Endodermal cell (in vitro differentiated cells): Measurements from ENCODE around the gene TALDO1. TPM values are rescaled to one million over a fixed set of nuclear protein-coding genes. Genes with fewer than 3 reads are reported as not detected.

Experiments used
- DNase-seq: peaks from one replicate; pipeline ENCODE4 v3.0.0-alpha.2; 2017
- H3K27ac ChIP-seq: 2 replicates; pipeline ENCODE4 v1.5.1; 2013; ENCODE audit warnings: mild to moderate bottlenecking, low read depth, low read length, moderate library complexity
- H3K27me3 ChIP-seq: 2 replicates; pipeline ENCODE4 v1.6.1; 2013; ENCODE audit warnings: mild to moderate bottlenecking, low read length, moderate library complexity; ENCODE audit not compliant: insufficient read depth, control insufficient read depth, poor library complexity, severe bottlenecking
- H3K36me3 ChIP-seq: 2 replicates; pipeline ENCODE4 v1.7.0; 2013; ENCODE audit warnings: mild to moderate bottlenecking, low read length, moderate library complexity; ENCODE audit not compliant: control insufficient read depth, insufficient read depth
- H3K4me1 ChIP-seq: one replicate; pipeline ENCODE4 v1.7.0; 2013; ENCODE audit warnings: low read length; ENCODE audit not compliant: control insufficient read depth, insufficient read depth
- H3K4me3 ChIP-seq: 2 replicates; pipeline ENCODE4 v1.5.1; 2013; ENCODE audit warnings: mild to moderate bottlenecking, low read length, moderate library complexity
- H3K9ac ChIP-seq: 2 replicates; pipeline ENCODE4 v1.6.1; 2013; ENCODE audit warnings: mild to moderate bottlenecking, low read length, moderate library complexity; ENCODE audit not compliant: poor library complexity, severe bottlenecking; ENCODE audit errors: extremely low read depth
- H3K9me3 ChIP-seq: 2 replicates; pipeline ENCODE4 v1.6.1; 2013; ENCODE audit warnings: mild to moderate bottlenecking, low read length, moderate library complexity; ENCODE audit not compliant: control insufficient read depth
- H3K27ac Mint-ChIP-seq: 2 replicates; pipeline ENCODE4 v1.8.0; 2020; ENCODE audit warnings: mixed read lengths
- H3K27me3 Mint-ChIP-seq: 2 replicates; pipeline ENCODE4 v1.8.0; 2021; ENCODE audit warnings: mild to moderate bottlenecking, mixed read lengths; ENCODE audit not compliant: insufficient read depth
- H3K36me3 Mint-ChIP-seq: 2 replicates; pipeline ENCODE4 v1.8.0; 2020; ENCODE audit warnings: low read depth, mixed read lengths
- H3K4me1 Mint-ChIP-seq: 2 replicates; pipeline ENCODE4 v1.8.0; 2020; ENCODE audit warnings: mixed read lengths
- H3K4me3 Mint-ChIP-seq: 2 replicates; pipeline ENCODE4 v1.8.0; 2020; ENCODE audit warnings: mild to moderate bottlenecking, moderate library complexity, mixed read lengths
- H3K9me3 Mint-ChIP-seq: 2 replicates; pipeline ENCODE4 v1.8.0; 2020; ENCODE audit warnings: mild to moderate bottlenecking, mixed read lengths
- WGBS, 2 experiments: methylation state at CpG; one replicate each; pipeline versions ENCODE4 v1.1.5 to v1.1.7; 2013; ENCODE audit warnings: missing lambda C conversion rate in 2 of 2, mixed read lengths in 1 of 2; ENCODE audit not compliant: insufficient coverage in 1 of 2, insufficient read length in 1 of 2; 5-methylcytosine and 5-hydroxymethylcytosine counted together
- total RNA-seq, 2 donors: library from RNA; stranded (reverse); fragmentation: NEBNext Ultra II Directional in 1 of 2; extraction: Animal tissue kit (Norgen Biotek cat#: 25700) in 1 of 2; gene quantifications; 2 replicates in 1 of 2; 3 replicates in 1 of 2; pipeline ENCODE4 v1.2.1, GENCODE V29; 2021
- TF ChIP-seq, protein P1 (sequence below): fragments of 200-600 bp; sonication (generic); conservative IDR thresholded peaks from 2 replicates; pipeline ENCODE4 v1.5.0; 2021; ENCODE audit warnings: antibody characterized with exemption, mild to moderate bottlenecking

TALDO1 gene
- total RNA-seq, 2 donors from 2014 or later: 177 to 221 TPM

DNA sequence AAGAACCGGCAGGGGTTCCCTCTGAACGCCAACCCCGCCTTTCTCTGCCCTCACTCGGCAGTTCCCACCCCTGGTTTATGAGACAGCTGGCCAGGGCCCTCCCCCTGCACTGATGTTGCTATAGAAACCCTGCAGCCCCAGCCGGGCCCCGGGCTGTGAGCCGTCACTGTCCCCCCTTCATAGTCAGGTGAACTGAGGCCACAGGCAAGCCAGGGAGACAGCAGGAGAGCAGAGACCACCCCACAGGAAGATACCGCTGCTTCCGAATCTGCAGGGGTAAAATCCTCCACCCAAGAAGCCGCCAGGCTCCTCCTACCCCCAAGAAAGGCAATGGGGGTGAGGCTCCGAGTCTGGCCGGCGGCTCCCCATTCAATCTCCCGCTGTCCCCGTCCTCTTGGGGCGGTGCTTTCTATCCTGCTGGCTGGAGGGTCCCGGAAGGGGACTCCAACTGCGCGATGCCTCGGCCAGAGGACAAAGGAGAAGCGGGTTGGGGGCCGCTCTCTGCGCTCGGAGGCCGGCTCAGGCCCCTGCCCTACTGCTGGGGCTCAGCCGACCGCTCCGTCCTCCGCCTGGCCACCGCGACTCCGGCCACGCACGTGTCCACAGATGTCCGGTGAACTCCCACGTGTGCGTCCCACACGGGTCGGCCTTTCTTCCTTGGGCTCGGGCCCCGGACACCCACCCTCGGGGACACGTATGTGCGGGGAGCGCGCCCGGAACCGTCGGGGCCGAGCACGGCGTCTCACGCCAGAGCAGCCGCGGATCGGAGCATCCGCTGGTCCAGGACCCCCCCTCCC is 50.2 kb downstream of the TALDO1 start:
- Histone ChIP-seq H3K9me3 (no peaks in the 10 kb centered on the region), H3K4me1 (peaks cover 4% of the 10 kb centered on the region), H3K36me3 (peaks cover 13% of the 10 kb centered on the region), H3K27me3 (no peaks in the 10 kb centered on the region), H3K27ac (peak overlapping the region; percentile 95), H3K9ac (peak overlapping the region; percentile 74), H3K4me3 (peak overlapping the region; percentile 87)
- TF ChIP-seq, protein P1, sequence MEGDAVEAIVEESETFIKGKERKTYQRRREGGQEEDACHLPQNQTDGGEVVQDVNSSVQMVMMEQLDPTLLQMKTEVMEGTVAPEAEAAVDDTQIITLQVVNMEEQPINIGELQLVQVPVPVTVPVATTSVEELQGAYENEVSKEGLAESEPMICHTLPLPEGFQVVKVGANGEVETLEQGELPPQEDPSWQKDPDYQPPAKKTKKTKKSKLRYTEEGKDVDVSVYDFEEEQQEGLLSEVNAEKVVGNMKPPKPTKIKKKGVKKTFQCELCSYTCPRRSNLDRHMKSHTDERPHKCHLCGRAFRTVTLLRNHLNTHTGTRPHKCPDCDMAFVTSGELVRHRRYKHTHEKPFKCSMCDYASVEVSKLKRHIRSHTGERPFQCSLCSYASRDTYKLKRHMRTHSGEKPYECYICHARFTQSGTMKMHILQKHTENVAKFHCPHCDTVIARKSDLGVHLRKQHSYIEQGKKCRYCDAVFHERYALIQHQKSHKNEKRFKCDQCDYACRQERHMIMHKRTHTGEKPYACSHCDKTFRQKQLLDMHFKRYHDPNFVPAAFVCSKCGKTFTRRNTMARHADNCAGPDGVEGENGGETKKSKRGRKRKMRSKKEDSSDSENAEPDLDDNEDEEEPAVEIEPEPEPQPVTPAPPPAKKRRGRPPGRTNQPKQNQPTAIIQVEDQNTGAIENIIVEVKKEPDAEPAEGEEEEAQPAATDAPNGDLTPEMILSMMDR: no peak
- peak overlapping the region; percentile 76 for H3K4me3 Mint-ChIP-seq
- peak overlapping the region; percentile 85 for H3K27ac Mint-ChIP-seq
- H3K9me3 Mint-ChIP-seq: no peaks in the 10 kb centered on the region
- peaks cover 4% of the 10 kb centered on the region for H3K4me1 Mint-ChIP-seq
- DNase-seq: peak; percentile 87
- H3K27me3 Mint-ChIP-seq: no peaks in the 10 kb centered on the region
- peaks cover 7% of the 10 kb centered on the region for H3K36me3 Mint-ChIP-seq
- WGBS, 2 experiments: 0 to 1% methylated on average over 27 to 57 of the region's 57 CpGs

DNA sequence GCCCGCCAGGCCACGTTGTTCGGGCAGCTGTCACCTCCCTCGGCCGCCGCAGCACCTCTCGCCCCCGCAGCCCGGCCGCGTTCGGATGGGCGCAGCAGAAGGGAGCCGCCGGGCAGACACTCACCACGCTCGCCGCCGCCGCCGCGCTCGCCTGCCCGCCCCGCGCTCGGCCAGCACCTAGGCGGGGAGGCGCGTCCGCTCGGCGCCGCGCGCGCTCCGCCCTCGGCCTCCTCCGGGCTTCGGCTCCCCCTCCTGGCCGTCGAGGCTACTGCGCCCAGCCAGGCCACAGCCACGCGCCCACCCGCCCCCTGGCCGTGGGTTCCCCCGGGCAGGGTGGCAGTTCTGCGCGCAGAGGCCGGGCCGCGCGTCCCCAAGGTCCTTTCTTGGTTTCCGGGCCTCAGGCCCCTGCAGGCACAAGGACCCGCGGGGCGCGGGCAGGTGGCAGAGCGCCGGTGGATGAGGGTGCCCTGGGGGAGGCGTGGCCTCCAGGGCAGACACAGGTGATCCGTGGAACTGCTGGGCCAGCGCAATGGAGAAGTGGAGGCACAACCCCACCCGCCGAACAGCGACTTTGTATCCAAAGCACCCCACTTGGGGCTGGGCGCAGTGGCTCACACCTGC is 50.9 kb downstream of the TALDO1 start, which contains the start of gene SLC25A22:
TSS of gene SLC25A22 (minus strand) at position 189 of the 621 bp plus-strand sequence. CDS start 3,275 bp downstream, outside the sequence.
- Mint-ChIP-seq H3K27ac (peak within 1 kb of the TSS; percentile 85), H3K27me3 (no peaks in the 10 kb centered on the region), H3K36me3 (peaks cover 7% of the 10 kb centered on the region), H3K9me3 (no peaks in the 10 kb centered on the region), H3K4me3 (peak within 1 kb of the TSS; percentile 76), H3K4me1 (peaks cover 4% of the 10 kb centered on the region)
- Histone ChIP-seq H3K9ac (peak within 1 kb of the TSS; percentile 74), H3K27ac (peak within 1 kb of the TSS; percentile 95), H3K4me3 (peak within 1 kb of the TSS; percentile 87), H3K36me3 (peaks cover 13% of the 10 kb centered on the region), H3K4me1 (peaks cover 4% of the 10 kb centered on the region), H3K27me3 (no peaks in the 10 kb centered on the region), H3K9me3 (no peaks in the 10 kb centered on the region)
- DNase-seq: peak; percentile 92
- 10 to 29% methylated on average over 21 to 69 of the region's 69 CpGs for WGBS, 2 experiments
- TF ChIP-seq, protein P1: peak; percentile 88

DNA sequence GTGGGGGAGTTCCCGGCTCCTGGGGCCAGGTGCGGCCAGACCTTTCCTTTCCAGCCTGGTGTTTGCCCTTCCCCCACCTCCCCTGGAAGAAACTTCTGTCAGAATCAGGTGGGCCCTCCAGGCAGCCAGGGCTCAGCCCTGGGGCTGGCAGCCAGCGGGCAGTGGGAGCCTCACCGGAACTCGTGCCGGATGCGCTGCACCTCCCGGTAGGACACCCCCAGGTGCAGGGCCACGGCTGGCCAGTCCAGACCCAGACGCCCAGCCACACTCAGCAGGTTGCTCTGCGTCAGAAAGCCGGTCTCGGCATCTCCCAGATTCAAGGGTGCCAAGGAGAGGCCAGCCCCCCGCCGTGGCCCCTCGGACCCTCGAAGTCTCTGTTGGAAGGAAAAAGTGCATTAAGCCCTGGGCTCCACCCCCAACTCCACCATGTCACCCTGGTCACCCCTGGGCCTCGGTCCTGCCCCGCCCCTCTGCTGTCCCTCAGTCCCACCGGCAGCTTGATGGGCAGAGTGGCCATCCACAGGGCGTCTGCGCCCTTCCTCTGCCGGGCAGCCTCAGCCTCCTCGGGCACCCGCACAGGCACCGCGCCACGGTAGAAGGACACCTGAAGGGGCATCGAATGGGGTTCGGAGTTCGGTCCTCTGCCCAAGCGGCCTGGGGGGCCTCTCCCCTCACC is 52.5 kb downstream of the TALDO1 start:
- TF ChIP-seq, protein P1: no peak
- no peak for DNase-seq
- Histone ChIP-seq H3K27ac (no peak overlapping the region), H3K4me3 (no peak overlapping the region), H3K9me3 (no peaks in the 10 kb centered on the region), H3K36me3 (peaks cover 5% of the 10 kb centered on the region), H3K9ac (no peak overlapping the region), H3K27me3 (no peaks in the 10 kb centered on the region), H3K4me1 (peaks cover 4% of the 10 kb centered on the region)
- Mint-ChIP-seq H3K4me1 (peaks cover 4% of the 10 kb centered on the region), H3K27ac (no peak overlapping the region), H3K27me3 (no peaks in the 10 kb centered on the region), H3K4me3 (no peak overlapping the region), H3K9me3 (no peaks in the 10 kb centered on the region), H3K36me3 (peaks cover 6% of the 10 kb centered on the region)
- 95 to 96% methylated on average over 15 to 32 of the region's 32 CpGs for WGBS, 2 experiments
